Osteocyte (in vitro differentiated cells): Measurements from ENCODE around the gene PTPN11. TPM values are rescaled to one million over a fixed set of nuclear protein-coding genes. Genes with fewer than 3 reads are reported as not detected.
"Not testable (repeated sequence)": the region's sequence is repeated elsewhere in the genome, so short reads cannot be mapped to it uniquely, and the experiment has no call there.

Experiments
- DNase-seq: peaks from one replicate; pipeline ENCODE4 v3.0.0; 2021; ENCODE audit warnings: mixed read lengths; ENCODE audit not compliant: unreplicated experiment; ENCODE audit errors: extremely low spot score
- H3K27ac Mint-ChIP-seq: one replicate; pipeline ENCODE4 v1.8.0; 2021; ENCODE audit warnings: mild to moderate bottlenecking, mixed read lengths; ENCODE audit not compliant: unreplicated experiment
- H3K27me3 Mint-ChIP-seq: one replicate; pipeline ENCODE4 v1.8.0; 2021; ENCODE audit warnings: mixed read lengths; ENCODE audit not compliant: unreplicated experiment
- H3K36me3 Mint-ChIP-seq: one replicate; pipeline ENCODE4 v1.8.0; 2021; ENCODE audit warnings: mixed read lengths; ENCODE audit not compliant: unreplicated experiment
- H3K4me1 Mint-ChIP-seq: one replicate; pipeline ENCODE4 v1.8.0; 2021; ENCODE audit warnings: mixed read lengths; ENCODE audit not compliant: unreplicated experiment
- H3K4me3 Mint-ChIP-seq: one replicate; pipeline ENCODE4 v1.8.0; 2021; ENCODE audit warnings: mild to moderate bottlenecking, moderate library complexity, mixed read lengths; ENCODE audit not compliant: unreplicated experiment
- H3K9me3 Mint-ChIP-seq: one replicate; pipeline ENCODE4 v1.8.0; 2021; ENCODE audit warnings: mixed read lengths; ENCODE audit not compliant: unreplicated experiment
- total RNA-seq: library from RNA; stranded (reverse); gene quantifications from 2 replicates; pipeline ENCODE4 v1.2.1, GENCODE V29; 2021
- TF ChIP-seq, protein P1 (sequence below): fragments of 200-600 bp; sonication (generic); IDR thresholded peaks from 2 replicates; pipeline ENCODE4 v1.5.0; 2021; ENCODE audit warnings: antibody characterized with exemption, mild to moderate bottlenecking, moderate library complexity

Gene PTPN11
- total RNA-seq, 1 donor from 2014 or later = 102 TPM

DNA sequence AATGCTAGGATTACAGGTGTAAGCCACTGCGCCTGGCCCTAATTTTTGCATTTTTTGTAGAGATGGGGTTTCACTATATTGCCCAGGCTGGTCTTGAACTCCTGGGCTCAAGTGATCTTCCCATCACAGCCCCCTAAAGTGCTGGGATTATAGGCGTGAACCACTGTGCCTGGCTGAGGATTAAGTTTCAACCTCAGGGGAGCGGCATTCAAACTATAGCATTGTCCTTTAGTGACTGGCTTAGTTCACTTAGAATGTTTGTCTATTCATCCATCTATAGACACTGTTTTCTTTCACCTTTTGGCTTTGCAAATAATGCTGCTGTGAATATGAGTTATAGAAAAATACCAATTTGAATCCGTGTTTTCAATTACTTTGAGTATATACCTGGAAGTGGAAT lies 25.2 kb downstream of the PTPN11 start:
- Mint-ChIP-seq H3K9me3 (no peaks in the 10 kb centered on the region), H3K4me3 (no peak overlapping the region), H3K4me1 (peaks cover 3% of the 10 kb centered on the region), H3K36me3 (peaks cover 14% of the 10 kb centered on the region), H3K27ac (no peak overlapping the region), H3K27me3 (no peaks in the 10 kb centered on the region)
- no peak for DNase-seq
- TF ChIP-seq, protein P1, sequence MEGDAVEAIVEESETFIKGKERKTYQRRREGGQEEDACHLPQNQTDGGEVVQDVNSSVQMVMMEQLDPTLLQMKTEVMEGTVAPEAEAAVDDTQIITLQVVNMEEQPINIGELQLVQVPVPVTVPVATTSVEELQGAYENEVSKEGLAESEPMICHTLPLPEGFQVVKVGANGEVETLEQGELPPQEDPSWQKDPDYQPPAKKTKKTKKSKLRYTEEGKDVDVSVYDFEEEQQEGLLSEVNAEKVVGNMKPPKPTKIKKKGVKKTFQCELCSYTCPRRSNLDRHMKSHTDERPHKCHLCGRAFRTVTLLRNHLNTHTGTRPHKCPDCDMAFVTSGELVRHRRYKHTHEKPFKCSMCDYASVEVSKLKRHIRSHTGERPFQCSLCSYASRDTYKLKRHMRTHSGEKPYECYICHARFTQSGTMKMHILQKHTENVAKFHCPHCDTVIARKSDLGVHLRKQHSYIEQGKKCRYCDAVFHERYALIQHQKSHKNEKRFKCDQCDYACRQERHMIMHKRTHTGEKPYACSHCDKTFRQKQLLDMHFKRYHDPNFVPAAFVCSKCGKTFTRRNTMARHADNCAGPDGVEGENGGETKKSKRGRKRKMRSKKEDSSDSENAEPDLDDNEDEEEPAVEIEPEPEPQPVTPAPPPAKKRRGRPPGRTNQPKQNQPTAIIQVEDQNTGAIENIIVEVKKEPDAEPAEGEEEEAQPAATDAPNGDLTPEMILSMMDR = no peak

GRCh38 chr12:112446008-112446725 lies 27.4 kb downstream of the PTPN11 start:
- Mint-ChIP-seq H3K27ac (no peak overlapping the region), H3K4me1 (no peaks in the 10 kb centered on the region)
- TF ChIP-seq, protein P1 = no peak

GRCh38 chr12:112447106-112447505 lies 28.4 kb downstream of the PTPN11 start:
- Mint-ChIP-seq H3K27ac (no peak overlapping the region), H3K4me3 (no peak overlapping the region), H3K27me3 (no peaks in the 10 kb centered on the region), H3K4me1 (no peaks in the 10 kb centered on the region), H3K9me3 (no peaks in the 10 kb centered on the region), H3K36me3 (peaks cover 20% of the 10 kb centered on the region)
- DNase-seq = no peak
- TF ChIP-seq, protein P1 = no peak

More at GRCh38 chr12:112446008-112446725, 27.4 kb downstream of the PTPN11 start:
- Mint-ChIP-seq H3K36me3 (peaks cover 20% of the 10 kb centered on the region), H3K9me3 (no peaks in the 10 kb centered on the region), H3K27me3 (no peaks in the 10 kb centered on the region), H3K4me3 (no peak overlapping the region)
- no peak for DNase-seq

DNA sequence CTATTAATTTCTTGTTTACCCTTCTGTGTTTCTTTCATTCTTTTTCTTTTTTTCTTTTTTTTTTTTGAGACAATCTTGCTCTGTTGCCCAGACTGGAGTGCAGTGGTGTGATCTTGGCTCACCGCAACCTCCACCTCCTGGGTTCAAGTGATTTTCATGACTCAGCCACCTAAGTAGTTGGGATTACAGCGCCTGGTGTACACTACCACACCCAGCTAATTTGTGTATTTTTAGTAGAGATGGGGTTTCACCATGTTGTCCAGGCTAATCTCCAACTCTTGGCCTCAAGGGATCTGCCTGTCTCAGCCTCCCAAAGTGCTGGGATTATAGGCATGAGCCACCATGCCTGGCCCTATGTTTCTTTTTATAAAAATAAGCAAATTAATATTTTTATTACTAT lies 29.4 kb downstream of the PTPN11 start:
- not testable (repeated sequence) for DNase-seq, H3K4me1 Mint-ChIP-seq, H3K4me3 Mint-ChIP-seq, H3K27ac Mint-ChIP-seq, H3K27me3 Mint-ChIP-seq, H3K9me3 Mint-ChIP-seq
- H3K36me3 Mint-ChIP-seq = peaks cover 20% of the 10 kb centered on the region

GRCh38 chr12:112450725-112451124 lies 32.0 kb downstream of the PTPN11 start:
- no peak for DNase-seq
- H3K27ac Mint-ChIP-seq = no peak overlapping the region
- no peaks in the 10 kb centered on the region for H3K27me3 Mint-ChIP-seq
- peaks cover 31% of the 10 kb centered on the region for H3K36me3 Mint-ChIP-seq
- H3K4me3 Mint-ChIP-seq = no peak overlapping the region
- no peaks in the 10 kb centered on the region for H3K9me3 Mint-ChIP-seq
- no peaks in the 10 kb centered on the region for H3K4me1 Mint-ChIP-seq
- TF ChIP-seq, protein P1 = no peak
